ENCODE measurements around the gene GTF3C4.

DNA sequence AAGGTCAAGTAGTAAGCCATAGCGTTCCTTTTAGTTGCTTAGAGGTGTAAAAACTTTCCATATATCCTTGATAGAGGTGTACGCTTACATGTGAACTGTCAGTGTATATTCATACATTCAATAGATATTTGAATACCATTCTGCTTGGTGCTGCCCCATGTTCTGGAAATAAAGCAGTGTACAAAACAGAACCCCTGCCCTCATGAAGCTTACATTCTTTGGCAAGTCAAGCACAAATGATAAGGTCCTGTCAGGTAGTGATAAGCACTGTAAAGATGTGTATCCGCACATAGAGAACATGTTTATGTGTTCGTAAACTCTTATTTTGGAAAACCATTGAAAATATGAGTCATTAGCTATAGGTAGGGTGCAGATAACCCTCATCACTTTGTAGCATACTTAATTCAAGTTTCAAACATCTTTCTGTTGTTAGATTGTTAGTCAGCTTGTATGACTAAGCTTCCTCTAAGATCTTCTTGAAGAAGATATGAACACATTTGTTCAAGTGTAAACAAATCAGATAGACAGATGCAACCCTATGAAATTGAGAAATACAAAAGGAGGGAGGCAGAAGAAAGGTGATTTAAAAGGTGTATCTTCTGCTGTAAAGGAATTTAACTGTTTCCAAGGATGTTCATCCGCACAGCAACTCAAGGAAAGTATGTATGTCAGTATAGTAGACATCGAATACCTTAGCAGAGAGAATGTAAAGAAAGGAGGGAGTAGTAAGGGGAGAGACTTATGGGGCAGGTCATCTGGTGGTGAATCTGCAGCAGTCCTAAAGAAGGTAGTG, 1.6 kb downstream of the GTF3C4 start:
- no peak for TF ChIP-seq POLR2A (IDR thresholded peaks at IDR 0.05)
- TF ChIP-seq, protein P1, sequence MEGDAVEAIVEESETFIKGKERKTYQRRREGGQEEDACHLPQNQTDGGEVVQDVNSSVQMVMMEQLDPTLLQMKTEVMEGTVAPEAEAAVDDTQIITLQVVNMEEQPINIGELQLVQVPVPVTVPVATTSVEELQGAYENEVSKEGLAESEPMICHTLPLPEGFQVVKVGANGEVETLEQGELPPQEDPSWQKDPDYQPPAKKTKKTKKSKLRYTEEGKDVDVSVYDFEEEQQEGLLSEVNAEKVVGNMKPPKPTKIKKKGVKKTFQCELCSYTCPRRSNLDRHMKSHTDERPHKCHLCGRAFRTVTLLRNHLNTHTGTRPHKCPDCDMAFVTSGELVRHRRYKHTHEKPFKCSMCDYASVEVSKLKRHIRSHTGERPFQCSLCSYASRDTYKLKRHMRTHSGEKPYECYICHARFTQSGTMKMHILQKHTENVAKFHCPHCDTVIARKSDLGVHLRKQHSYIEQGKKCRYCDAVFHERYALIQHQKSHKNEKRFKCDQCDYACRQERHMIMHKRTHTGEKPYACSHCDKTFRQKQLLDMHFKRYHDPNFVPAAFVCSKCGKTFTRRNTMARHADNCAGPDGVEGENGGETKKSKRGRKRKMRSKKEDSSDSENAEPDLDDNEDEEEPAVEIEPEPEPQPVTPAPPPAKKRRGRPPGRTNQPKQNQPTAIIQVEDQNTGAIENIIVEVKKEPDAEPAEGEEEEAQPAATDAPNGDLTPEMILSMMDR (IDR thresholded peaks at IDR 0.05), result no peak
